Epithelial cell of proximal tubule (primary cell): ENCODE measurements around the gene PIEZO2. TPM values are rescaled to one million over a fixed set of nuclear protein-coding genes. Genes with fewer than 3 reads are reported as not detected.

Source experiments
- DNase-seq: peaks from one replicate; pipeline ENCODE4 v3.0.0-alpha.2; 2011; ENCODE audit warnings: low read depth
- H3K4me3 ChIP-seq: 2 replicates; pipeline ENCODE4 v1.5.1; 2011; ENCODE audit warnings: low read depth, mild to moderate bottlenecking, low read length
- total RNA-seq: library from RNA; depleted of rRNA; stranded (reverse); fragments of >200 nt; gene quantifications from 2 replicates; pipeline ENCODE4 v1.2.3, GENCODE V29; 2015
- TF ChIP-seq, protein P1 (sequence below): conservative IDR thresholded peaks from 2 replicates; pipeline ENCODE4 v1.5.1; 2012; ENCODE audit warnings: low read depth, mild to moderate bottlenecking, low read length

The PIEZO2 gene
- total RNA-seq, 1 donor from 2014 or later, result 7.5 TPM

DNA sequence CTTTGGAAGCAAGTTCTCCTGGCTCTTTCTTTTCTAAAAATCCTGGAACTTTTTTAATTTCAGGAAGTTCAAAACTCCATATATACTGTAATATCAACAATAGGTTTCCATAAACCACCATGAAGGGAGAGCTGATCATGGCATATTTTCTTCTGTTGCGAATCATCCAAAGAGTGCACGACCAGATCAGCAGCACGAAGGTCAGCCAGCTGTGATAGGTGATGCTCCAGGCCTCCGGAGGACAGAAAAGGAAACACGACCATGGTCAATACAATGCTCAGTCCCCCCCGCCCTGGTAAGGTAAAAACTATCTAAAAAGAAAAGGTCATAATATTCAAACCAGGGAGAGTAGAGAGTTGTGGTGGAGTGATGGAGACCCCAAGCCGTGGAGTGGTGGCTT lies 354.6 kb downstream of the PIEZO2 start:
- no peak for DNase-seq
- TF ChIP-seq, protein P1, sequence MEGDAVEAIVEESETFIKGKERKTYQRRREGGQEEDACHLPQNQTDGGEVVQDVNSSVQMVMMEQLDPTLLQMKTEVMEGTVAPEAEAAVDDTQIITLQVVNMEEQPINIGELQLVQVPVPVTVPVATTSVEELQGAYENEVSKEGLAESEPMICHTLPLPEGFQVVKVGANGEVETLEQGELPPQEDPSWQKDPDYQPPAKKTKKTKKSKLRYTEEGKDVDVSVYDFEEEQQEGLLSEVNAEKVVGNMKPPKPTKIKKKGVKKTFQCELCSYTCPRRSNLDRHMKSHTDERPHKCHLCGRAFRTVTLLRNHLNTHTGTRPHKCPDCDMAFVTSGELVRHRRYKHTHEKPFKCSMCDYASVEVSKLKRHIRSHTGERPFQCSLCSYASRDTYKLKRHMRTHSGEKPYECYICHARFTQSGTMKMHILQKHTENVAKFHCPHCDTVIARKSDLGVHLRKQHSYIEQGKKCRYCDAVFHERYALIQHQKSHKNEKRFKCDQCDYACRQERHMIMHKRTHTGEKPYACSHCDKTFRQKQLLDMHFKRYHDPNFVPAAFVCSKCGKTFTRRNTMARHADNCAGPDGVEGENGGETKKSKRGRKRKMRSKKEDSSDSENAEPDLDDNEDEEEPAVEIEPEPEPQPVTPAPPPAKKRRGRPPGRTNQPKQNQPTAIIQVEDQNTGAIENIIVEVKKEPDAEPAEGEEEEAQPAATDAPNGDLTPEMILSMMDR, result no peak
- no peak overlapping the region for H3K4me3 ChIP-seq

DNA sequence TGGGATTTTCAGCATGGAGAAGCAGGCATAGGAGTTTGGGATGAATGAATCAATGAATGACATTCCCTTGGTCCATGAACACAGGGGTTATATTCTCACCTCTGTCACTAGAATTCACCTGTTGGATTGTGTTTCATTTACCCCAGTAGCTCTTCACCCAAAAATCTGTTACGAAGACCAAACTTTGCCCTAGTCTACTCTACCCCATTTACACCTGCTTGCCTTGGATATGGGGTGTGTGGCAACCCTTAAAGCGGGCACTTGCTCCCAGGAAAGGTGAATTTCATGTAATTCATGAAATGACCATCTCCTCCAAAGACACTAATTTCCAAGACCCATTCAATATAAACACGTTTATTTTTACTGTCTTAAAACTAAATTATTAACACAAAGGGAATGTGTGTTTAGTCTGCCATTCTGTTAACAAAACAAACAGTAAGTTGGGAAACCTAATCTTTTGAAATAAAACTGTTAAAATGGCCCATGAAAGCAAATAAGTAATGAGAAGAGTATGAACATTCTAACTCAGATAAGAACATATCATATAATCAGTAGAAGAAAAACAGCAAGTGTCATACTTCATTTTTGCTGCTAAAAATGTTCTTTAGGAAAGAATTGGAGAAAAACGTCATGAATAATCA lies 355.5 kb downstream of the PIEZO2 start:
- no peak overlapping the region for H3K4me3 ChIP-seq
- TF ChIP-seq, protein P1, result no peak
- no peak for DNase-seq

DNA sequence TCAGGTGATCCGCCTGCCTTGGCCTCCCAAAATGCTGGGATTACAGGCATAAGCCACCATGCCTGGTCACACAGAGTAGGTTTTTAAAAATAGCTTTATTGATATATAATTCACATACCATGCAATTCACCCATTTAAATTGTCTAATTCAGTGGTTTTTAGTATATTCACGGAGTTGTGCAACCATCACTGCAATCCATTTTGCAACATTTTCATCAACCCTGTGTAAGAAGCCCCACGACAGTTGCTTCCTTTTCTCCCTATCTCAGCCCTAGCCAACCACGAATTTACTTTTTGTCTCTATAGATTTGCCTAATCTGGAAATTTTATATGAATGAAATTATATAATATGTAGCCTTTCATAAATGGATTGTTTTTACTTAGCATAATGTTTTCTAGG lies 357.2 kb downstream of the PIEZO2 start:
- no peak for DNase-seq
- no peak overlapping the region for H3K4me3 ChIP-seq
- TF ChIP-seq, protein P1, result no peak

DNA sequence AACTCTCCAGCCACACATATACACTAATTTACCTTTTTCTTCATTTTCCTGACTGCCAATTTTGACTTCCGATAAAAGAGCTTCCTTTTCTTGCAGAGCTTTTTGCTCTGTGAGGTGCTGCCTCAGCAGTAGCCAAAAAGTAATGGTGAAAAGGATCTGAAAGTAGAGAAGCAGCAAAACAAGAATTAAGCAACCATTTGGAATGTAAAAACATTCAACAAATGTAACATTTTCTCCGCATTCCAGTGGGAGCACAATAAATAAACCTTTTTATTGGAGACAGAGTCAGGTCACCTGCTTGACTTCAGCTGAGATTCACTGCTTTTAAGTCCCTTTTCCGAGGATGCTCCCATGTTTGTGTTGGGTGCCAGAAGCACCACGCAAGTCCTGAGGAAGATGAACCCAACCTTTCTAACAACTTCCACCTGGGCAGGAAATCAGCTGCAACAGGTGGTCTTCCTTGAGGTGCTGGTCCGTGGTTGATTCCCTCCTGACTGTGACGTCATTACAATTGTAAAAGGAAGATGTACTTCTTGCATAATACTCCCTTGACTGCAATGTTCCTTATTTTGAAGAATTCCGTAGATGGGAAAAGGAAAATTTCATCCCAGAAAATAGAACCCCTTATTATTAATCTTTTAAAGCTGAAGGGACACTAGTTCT lies 358.1 kb downstream of the PIEZO2 start:
- TF ChIP-seq, protein P1, result no peak
- DNase-seq, result no peak
- no peak overlapping the region for H3K4me3 ChIP-seq

DNA sequence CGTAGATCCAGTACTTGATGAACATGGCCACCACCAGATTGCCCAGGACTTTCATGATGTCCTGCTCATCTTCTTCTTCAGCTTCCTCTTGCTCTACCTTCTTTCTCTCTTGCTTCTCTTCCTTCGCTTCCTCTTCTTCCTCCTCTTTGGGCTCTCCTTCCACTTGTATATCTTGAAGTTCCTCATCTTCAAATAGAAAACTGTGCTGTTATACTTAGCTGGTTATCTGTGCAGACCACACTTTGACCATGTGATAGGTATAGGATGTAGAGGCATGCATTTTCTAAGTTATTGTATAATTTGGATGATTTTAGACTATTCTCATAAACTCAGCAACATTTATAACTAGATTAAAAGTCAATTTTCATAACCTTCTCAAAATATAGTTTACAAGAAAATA lies 360.2 kb downstream of the PIEZO2 start:
- H3K4me3 ChIP-seq, result no peak overlapping the region
- no peak for DNase-seq
- TF ChIP-seq, protein P1, result no peak

DNA sequence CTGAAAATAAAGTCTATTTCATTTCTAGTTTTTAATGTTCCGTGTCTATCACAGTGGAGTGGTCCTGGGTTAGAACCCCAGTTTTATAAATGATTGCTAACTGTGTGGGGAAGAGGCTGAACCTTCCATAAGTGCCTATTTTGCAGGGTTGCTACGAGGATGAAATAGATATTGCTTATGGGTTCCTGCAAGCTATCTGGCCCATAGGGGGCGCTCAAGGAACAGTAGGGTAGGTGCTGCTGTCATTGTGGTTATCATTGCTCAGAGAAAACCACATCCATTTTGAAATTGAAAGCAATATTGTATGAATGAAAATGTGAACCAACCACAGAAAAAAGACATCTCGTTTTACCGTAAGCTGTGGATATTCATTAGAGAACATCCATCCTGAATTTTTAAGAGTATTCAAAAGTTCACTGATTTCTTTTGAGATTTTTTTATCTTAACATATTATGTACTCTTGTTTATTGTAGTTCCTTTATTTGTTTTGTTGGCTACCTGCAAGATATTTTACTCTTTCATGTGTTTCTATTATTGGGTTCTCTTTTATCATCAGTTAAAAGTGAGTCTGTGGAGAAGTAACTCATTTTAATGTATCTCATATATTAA lies 362.0 kb downstream of the PIEZO2 start:
- DNase-seq, result peak; percentile 19
- TF ChIP-seq, protein P1, result peak; percentile 99
- H3K4me3 ChIP-seq, result no peak overlapping the region

DNA sequence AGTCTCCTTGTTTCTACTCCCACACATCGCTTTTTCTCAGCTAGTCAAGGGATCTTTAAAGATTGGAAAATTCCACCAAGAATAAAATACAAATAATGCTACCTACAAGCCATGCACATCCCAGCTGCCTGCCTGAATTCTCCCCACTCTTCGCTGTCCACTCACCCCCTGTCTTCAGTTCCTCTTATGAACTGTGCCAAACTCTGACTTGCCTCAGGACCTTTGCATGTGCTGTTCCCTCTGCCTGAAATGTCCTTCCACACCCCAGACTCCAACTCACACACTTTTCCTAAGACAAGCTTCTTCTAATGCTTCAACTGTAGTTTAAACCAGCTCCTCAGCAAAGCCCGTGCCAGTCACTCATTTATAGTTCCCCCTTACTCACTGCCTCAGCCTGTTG lies 363.6 kb downstream of the PIEZO2 start:
- no peak for DNase-seq
- H3K4me3 ChIP-seq, result no peak overlapping the region
- TF ChIP-seq, protein P1, result no peak
